ENCODE measurements around the gene PIKFYVE.
"Not testable (repeated sequence)": the region's sequence is repeated elsewhere in the genome, so short reads cannot be mapped to it uniquely, and the experiment has no call there.

Gene PIKFYVE

GRCh38 chr2:208366215-208367127 lies 100.4 kb downstream of the PIKFYVE start:
- DNase-seq: no peak

- DNase-seq: no peak
Measured at GRCh38 chr2:208369091-208369490, 103.0 kb downstream of the PIKFYVE start.

GRCh38 chr2:208370881-208371633 lies 105.0 kb downstream of the PIKFYVE start:
- DNase-seq: no peak

DNA sequence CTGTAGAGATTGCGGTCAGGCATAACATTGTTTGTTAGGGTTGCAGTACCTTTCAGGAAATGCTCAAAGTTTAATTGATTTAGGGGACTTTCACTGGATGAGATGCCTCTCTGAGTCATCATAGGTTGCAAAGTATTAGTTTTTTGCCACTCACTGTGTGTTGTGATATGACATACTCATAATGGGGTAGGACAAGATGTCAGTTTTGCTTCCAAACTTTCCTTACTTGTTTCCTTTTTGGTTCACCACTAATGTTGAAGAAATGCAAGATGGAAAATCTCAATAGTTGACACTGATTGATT lies 105.5 kb downstream of the PIKFYVE start:
- no peak for DNase-seq

DNA sequence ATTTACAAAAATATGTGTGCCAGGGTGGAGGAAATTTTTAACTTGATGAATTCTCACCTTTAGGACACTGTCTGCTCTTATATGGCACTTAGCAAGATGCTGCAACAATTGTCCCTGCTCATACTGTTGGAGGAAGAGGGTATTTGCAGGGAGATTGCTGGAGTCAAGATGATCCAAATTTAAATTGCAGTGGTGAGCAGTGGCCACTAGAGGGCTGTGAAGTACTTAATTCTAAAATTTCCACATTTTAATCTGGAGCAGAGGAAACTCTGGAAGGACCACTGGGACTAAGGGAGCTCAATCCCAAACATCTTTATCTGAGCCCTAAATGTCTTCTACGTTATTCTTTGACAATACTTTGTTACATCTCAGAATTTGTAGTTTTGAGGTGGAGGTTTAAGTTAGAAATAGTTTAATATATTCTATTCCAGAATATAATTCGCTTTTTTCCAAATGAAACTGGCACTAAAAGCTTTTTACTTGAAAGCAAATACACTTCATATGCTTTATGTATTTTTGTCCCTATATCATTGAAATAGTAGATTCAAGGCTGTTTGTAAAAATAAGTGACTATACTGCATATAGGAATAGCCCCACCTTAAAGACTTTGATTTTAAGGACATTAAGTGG lies 107.5 kb downstream of the PIKFYVE start:
- DNase-seq: peak; percentile 20

DNA sequence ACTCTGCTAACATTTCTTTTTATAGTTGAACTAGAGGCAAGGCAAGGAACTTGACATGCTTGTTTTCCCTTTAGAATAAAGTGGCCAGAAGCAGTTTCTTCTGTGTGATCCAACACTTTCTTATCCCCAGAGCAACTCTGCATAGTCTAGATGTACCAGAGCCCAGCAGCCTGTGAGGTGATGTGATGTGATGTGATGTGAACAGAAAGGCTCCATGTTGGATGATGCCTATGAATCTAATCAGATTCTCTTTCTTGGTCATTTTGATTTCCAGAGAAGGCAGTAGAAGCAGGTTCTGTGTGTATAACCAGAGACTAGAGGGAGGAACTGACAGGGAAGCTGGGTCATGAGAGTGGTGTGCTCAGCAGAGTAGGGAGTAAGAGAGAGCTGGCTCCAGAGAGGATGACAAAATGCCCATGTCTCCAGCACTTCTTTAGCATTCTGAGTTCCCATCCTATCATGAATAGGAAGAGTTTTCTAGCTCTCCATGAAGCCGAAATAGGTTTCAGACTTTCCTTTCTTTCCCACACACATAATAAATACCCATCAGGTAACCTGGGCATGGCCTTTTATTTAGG lies 109.5 kb downstream of the PIKFYVE start:
- DNase-seq: no peak

DNA sequence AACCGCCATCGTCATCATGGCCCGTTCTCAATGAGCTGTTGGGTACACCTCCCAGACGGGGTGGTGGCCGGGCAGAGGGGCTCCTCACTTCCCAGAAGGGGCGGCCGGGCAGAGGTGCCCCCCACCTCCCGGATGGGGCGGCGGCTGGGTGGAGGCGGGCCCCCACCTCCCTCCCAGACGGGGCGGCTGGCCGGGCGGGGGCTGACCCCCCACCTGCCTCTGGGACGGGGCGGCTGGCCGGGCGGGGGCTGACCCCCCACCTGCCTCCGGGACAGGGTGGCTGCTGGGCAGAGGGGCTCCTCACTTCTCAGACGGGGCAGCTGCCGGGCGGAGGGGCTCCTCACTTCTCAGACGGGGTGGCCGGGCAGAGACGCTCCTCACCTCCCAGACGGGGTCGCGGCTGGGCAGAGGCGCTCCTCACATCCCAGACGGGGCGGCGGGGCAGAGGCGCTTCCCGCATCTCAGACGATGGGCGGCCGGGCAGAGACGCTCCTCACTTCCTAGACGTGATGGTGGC lies 111.3 kb downstream of the PIKFYVE start:
- DNase-seq: not testable (repeated sequence)

- no peak for DNase-seq
Measured at GRCh38 chr2:208379192-208379591, 113.1 kb downstream of the PIKFYVE start.

DNA sequence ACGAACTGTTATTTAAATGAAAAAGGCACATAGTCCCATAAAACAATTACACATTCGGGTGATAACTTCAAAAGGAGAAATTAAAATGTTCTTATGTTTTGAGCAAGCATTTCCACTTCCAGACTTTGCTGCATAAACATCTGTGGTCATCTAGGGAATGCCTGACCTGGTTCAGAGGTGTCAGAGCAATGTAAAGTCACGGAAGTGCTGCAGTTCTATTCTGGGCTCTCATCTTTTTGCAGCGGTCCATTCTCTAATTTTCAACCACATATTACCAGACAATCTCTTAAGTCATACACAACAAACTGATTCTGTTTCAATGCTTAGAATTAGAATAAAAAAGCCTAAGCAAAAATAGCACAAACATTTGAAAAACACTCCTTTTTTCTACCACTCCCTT lies 118.6 kb downstream of the PIKFYVE start:
- no peak for DNase-seq

DNA sequence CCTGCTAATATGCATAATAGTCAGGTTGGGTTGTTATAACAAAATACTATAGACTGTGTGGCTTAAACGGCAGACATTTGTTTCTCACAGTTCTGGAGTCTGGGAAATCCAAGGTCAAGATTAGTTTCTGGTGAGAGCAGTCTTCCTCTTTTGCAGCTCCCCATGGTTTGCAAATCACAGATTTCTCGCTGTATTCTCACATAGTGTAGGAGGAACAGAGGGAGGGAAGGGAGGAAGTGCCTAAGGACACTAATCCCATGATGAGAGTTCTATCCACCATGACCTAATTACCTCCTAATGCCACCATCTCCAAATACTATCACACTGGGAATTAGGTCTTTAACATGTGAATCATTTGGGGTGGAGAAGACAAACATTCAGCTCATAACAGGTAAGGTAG lies 120.5 kb downstream of the PIKFYVE start:
- DNase-seq: no peak

GRCh38 chr2:208389940-208390339 lies 123.9 kb downstream of the PIKFYVE start:
- DNase-seq: no peak

- DNase-seq: no peak
Measured at GRCh38 chr2:208392300-208392699, 126.2 kb downstream of the PIKFYVE start.

DNA sequence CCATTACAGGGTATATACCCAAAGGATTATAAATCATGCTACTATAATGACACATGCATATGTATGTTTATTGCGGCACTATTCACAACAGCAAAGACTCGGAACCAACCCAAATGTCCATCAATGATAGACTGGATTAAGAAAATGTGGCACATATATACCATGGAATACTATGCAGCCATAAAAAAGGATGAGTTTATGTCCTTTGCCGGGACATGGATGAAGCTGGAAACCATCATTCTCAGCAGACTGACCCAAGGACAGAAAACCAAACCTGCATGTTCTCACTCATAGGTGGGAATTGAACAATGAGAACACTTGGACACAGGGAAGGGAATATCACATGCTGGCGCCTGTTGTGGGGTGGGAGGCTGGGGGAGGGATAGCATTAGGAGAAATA lies 130.7 kb downstream of the PIKFYVE start:
- DNase-seq: not testable (repeated sequence)

DNA sequence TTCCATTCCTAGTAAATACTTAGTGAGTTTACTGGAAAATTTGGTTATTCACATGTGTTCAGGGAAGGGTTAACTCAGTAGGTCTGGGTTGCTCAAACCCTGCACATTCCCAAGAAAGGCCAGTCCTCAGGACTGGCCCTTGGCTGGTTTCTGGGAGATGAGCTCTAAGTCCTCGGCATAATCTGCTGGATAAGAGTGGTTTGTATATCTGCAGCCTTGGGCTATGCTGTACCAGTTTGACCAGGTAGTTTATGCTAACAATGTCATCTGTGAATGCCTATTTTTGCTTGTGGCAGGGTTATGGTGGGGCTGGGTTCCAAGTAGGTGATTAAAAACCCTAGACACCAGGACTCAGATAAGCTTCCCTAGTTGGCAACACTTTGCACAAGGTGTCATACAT lies 133.1 kb downstream of the PIKFYVE start:
- DNase-seq: no peak

DNA sequence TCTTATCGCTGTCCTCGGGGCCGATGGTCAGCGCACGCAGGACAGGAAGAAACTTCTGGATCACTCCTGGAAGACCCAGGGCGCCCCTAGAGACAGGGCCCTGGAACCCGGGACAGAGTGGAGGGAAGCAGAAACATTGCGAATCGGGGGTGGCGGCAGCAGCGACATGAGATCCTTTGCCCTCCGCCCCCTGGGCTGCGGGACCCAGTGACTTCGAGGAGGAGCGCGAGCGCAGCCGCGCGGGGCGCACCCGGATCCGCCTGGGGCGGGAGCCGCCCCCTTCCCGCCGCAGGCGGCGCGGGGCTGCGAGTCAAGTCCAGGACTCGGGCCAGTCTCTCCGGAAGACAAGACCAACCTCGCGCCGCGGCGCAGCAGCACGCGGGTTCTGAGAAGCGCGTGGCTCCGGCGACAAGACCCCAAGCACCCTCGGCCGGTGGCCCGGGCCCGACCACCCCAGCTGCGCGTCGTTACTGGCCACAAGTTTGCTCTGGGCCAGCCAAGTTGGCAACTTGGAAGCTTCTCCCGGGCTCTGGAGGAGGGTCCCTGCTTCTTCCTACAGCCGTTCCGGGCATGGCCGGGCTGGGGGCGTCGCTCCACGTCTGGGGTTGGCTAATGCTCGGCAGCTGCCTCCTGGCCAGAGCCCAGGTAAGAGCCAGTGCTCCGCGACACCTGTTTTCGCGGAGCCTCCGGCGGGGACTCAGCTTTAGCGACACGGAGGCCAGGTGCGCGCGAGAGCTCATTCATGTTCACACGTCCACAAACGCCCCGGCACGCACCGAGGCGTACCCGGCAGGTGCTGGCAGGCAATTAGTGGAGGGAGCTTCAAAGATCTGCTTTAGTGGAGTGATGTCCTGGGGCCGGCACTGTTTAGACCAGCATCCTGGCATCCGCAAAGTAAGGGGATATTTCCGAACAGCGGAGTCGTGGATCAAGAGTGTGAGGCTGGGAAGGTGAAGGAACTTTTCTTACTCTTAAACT lies 140.7 kb downstream of the PIKFYVE start, which contains the start of gene PTH2R:
Gene PTH2R (plus strand): TSS at position 319 of the 978 bp plus-strand sequence. CDS start 252 bp downstream, at position 571.
- no peak for DNase-seq

GRCh38 chr2:208407667-208408066 lies 141.6 kb downstream of the PIKFYVE start:
- no peak for DNase-seq

Data from CD4-positive, alpha-beta T cell treated with Interleukin-6 for 4 hours (primary cell).